Nephron progenitor cell (in vitro differentiated cells): ENCODE data around the gene MPZL3.
A peak's percentile ranks its signal among the peaks of the same experiment; 100 is the strongest.

Experiments
- DNase-seq: peaks from one replicate; pipeline ENCODE4 v3.0.0; 2021
- H3K27ac Mint-ChIP-seq: 2 replicates; pipeline ENCODE4 v1.8.0; 2021; ENCODE audit warnings: mild to moderate bottlenecking, moderate library complexity, mixed read lengths
- H3K27me3 Mint-ChIP-seq: 2 replicates; pipeline ENCODE4 v1.8.0; 2021; ENCODE audit warnings: mild to moderate bottlenecking, low read depth, mixed read lengths; ENCODE audit not compliant: poor library complexity
- H3K36me3 Mint-ChIP-seq: 2 replicates; pipeline ENCODE4 v1.8.0; 2021; ENCODE audit warnings: low read depth, mixed read lengths
- H3K4me1 Mint-ChIP-seq: 2 replicates; pipeline ENCODE4 v1.8.0; 2021; ENCODE audit warnings: mixed read lengths
- H3K4me3 Mint-ChIP-seq: 2 replicates; pipeline ENCODE4 v1.8.0; 2021; ENCODE audit warnings: mild to moderate bottlenecking, moderate library complexity, mixed read lengths
- H3K9me3 Mint-ChIP-seq: 2 replicates; pipeline ENCODE4 v1.8.0; 2021; ENCODE audit warnings: mild to moderate bottlenecking, moderate library complexity, mixed read lengths
- TF ChIP-seq, protein P1 (sequence below): fragments of 200-600 bp; sonication (generic); IDR thresholded peaks from 2 replicates; pipeline ENCODE4 v1.5.0; 2021; ENCODE audit warnings: antibody characterized with exemption

MPZL3 gene

DNA sequence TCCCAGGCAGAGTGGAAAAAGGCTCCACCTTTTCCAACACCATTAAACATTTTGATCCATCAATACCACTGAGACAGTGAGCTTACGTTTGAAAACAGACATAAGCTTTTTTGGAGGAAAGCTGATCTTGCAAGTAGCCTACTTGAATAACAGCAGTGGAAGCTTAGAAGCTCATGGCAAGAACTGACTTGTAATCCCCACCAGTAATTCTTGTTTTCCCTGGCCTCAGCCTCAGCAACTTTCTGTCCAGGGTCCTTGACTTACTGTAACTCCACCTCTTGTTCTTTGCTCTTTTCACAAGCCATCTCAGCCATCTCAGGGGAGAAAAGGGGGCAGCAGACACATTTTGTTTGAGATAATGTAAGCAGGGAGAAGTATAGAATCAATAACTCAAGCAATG is 24.3 kb upstream of the MPZL3 start:
- H3K4me1 Mint-ChIP-seq = no peaks in the 10 kb centered on the region
- H3K27me3 Mint-ChIP-seq = peaks cover 69% of the 10 kb centered on the region
- H3K9me3 Mint-ChIP-seq = no peaks in the 10 kb centered on the region
- TF ChIP-seq, protein P1, sequence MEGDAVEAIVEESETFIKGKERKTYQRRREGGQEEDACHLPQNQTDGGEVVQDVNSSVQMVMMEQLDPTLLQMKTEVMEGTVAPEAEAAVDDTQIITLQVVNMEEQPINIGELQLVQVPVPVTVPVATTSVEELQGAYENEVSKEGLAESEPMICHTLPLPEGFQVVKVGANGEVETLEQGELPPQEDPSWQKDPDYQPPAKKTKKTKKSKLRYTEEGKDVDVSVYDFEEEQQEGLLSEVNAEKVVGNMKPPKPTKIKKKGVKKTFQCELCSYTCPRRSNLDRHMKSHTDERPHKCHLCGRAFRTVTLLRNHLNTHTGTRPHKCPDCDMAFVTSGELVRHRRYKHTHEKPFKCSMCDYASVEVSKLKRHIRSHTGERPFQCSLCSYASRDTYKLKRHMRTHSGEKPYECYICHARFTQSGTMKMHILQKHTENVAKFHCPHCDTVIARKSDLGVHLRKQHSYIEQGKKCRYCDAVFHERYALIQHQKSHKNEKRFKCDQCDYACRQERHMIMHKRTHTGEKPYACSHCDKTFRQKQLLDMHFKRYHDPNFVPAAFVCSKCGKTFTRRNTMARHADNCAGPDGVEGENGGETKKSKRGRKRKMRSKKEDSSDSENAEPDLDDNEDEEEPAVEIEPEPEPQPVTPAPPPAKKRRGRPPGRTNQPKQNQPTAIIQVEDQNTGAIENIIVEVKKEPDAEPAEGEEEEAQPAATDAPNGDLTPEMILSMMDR = no peak
- no peaks in the 10 kb centered on the region for H3K36me3 Mint-ChIP-seq
- DNase-seq = no peak
- no peak overlapping the region for H3K27ac Mint-ChIP-seq
- no peak overlapping the region for H3K4me3 Mint-ChIP-seq

DNA sequence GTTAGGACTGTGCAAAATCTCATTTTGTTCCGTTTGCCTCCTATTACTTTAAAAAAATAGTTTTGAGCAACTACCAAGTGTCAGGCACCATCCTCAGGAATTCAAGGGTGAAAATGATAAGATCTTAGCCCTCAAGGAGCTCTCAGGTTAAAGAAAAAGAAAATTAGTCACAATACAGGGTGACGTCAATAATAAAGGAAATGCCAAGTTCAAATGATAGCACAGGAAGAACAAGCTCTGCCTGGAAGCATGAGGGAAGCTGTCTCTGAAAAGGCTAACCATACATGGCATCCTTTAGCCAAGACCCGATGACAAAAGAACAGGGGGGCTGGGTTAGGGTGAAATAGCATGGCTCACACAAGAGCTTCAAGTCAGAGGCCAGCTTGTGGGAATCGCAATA is 23.0 kb upstream of the MPZL3 start:
- peaks cover 81% of the 10 kb centered on the region for H3K27me3 Mint-ChIP-seq
- no peaks in the 10 kb centered on the region for H3K4me1 Mint-ChIP-seq
- H3K9me3 Mint-ChIP-seq = no peaks in the 10 kb centered on the region
- no peak for DNase-seq
- TF ChIP-seq, protein P1 = no peak
- no peak overlapping the region for H3K27ac Mint-ChIP-seq
- no peaks in the 10 kb centered on the region for H3K36me3 Mint-ChIP-seq
- H3K4me3 Mint-ChIP-seq = no peak overlapping the region

DNA sequence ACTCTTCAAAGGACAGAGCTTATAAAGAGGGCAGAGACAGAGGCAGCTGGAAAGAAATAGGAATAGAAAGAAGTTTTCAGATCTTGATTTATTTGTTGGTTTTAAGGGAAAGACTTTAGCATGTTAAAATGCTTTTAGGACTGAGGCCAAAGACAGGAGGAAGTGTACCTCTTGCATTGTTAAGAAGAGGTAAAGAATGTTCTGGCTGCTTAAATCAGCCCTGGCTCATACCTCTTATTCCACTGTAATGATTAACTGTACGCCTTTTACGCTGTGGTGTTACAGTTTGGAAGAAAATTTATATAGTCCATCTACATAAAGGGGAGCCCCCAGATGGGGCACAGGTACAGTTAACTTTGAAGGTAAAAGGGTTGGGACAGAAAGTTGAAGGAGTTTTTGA is 22.0 kb upstream of the MPZL3 start:
- no peaks in the 10 kb centered on the region for H3K36me3 Mint-ChIP-seq
- no peak for DNase-seq
- no peak overlapping the region for H3K4me3 Mint-ChIP-seq
- H3K27ac Mint-ChIP-seq = no peak overlapping the region
- TF ChIP-seq, protein P1 = no peak
- H3K9me3 Mint-ChIP-seq = no peaks in the 10 kb centered on the region
- peaks cover 90% of the 10 kb centered on the region for H3K27me3 Mint-ChIP-seq
- no peaks in the 10 kb centered on the region for H3K4me1 Mint-ChIP-seq

DNA sequence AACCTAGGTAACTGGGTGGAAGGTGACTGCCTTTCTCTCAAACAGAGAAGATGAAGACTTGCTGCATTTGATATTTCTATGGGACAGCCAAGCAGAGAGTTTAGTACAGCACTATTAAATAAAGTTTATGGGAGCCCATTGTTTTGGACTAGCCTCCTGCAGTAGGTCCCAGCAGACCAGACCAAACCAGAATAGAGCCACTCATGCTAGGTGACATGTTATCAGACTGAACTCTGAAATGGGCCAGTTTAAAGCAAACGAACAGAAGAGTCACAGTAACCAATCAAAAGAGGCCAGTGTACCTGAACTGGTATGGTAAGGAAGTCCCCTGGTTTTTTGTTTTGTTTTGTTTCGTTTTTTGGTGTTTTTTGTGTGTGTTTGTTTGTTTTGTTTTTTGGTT is 19.8 kb upstream of the MPZL3 start:
- no peaks in the 10 kb centered on the region for H3K36me3 Mint-ChIP-seq
- TF ChIP-seq, protein P1 = no peak
- H3K4me3 Mint-ChIP-seq = no peak overlapping the region
- H3K27ac Mint-ChIP-seq = no peak overlapping the region
- peaks cover 92% of the 10 kb centered on the region for H3K27me3 Mint-ChIP-seq
- DNase-seq = no peak
- H3K4me1 Mint-ChIP-seq = no peaks in the 10 kb centered on the region
- no peaks in the 10 kb centered on the region for H3K9me3 Mint-ChIP-seq

DNA sequence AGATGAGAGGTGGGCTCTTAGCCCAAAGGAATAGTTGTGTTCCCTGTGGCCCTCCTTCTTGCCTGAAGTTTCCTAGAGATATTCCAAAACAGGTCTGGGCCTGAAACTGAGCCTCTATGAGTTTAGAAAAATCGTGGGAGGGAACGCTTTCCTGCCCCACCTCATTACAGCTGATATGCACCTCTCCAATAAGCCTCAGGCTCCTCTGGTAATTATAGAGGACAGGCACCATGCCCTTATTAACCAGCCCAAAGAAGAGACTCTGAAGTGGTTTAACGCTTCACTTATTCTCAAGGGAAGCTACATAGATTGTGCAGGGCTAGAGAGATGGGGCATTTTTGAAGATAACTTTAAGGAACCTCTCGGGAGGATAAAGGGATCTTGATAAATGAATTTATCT is 15.3 kb upstream of the MPZL3 start:
- H3K9me3 Mint-ChIP-seq = no peaks in the 10 kb centered on the region
- TF ChIP-seq, protein P1 = no peak
- no peak for DNase-seq
- no peak overlapping the region for H3K4me3 Mint-ChIP-seq
- H3K4me1 Mint-ChIP-seq = peaks cover 30% of the 10 kb centered on the region
- H3K27me3 Mint-ChIP-seq = peaks cover 96% of the 10 kb centered on the region
- no peak overlapping the region for H3K27ac Mint-ChIP-seq
- H3K36me3 Mint-ChIP-seq = no peaks in the 10 kb centered on the region

DNA sequence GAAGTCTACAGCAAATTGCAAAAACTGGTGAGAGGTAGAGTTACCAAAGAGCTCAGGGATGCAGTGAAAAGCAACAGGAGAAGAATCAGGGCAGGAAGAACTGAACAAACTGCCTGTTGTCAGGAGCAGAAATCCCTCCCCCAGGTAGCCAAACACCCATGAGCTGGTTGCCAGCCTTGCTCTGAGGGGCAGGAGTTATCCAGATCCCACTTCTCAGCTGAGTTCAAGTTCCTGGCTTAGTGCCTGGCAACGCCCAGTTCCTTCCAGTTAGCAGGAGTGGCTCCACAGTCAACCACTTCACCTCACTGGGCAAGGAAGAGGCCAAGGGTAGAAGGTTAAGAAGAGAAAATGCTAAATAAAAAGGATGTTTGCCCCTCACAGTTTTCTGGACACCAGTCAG is 13.8 kb upstream of the MPZL3 start:
- Mint-ChIP-seq H3K27me3 (peaks cover 96% of the 10 kb centered on the region), H3K4me3 (peak overlapping the region; percentile 27), H3K4me1 (peaks cover 30% of the 10 kb centered on the region), H3K36me3 (no peaks in the 10 kb centered on the region), H3K27ac (no peak overlapping the region), H3K9me3 (no peaks in the 10 kb centered on the region)
- DNase-seq = no peak
- TF ChIP-seq, protein P1 = no peak
